Ishikawa (cell line): ENCODE data around the gene CSH1.
A peak's percentile ranks its signal among the peaks of the same experiment; 100 is the strongest.
"Not testable (repeated sequence)": the region's sequence is repeated elsewhere in the genome, so short reads cannot be mapped to it uniquely, and the experiment has no call there.

Experiments used
- CEBPB ChIP-seq: IDR thresholded peaks from 2 replicates; pipeline ENCODE4 v1.6.1; 2012
- CREB1 ChIP-seq: IDR thresholded peaks from 2 replicates; pipeline ENCODE4 v1.6.1; 2012; ENCODE audit warnings: low read depth
- EGR1 ChIP-seq: IDR thresholded peaks from 2 replicates; pipeline ENCODE4 v1.6.1; 2012
- EP300 ChIP-seq: IDR thresholded peaks from 2 replicates; pipeline ENCODE4 v1.6.1; 2012; ENCODE audit warnings: borderline replicate concordance
- FOXM1 ChIP-seq: IDR thresholded peaks from 2 replicates; pipeline ENCODE4 v1.6.1; 2012; ENCODE audit warnings: low read depth, borderline replicate concordance
- MAX ChIP-seq: IDR thresholded peaks from 2 replicates; pipeline ENCODE4 v1.6.1; 2012
- NFIC ChIP-seq: IDR thresholded peaks from 2 replicates; pipeline ENCODE4 v1.6.1; 2012
- RAD21 ChIP-seq: IDR thresholded peaks from 2 replicates; pipeline ENCODE4 v1.6.1; 2012; ENCODE audit warnings: low read depth
- REST ChIP-seq: IDR thresholded peaks from 2 replicates; pipeline ENCODE4 v1.6.1; 2012; ENCODE audit warnings: low read depth, mild to moderate bottlenecking
- TAF1 ChIP-seq: IDR thresholded peaks from 2 replicates; pipeline ENCODE4 v1.6.1; 2012; ENCODE audit warnings: low read depth, mild to moderate bottlenecking
- TCF12 ChIP-seq: IDR thresholded peaks from 2 replicates; pipeline ENCODE4 v1.6.1; 2012; ENCODE audit warnings: low read depth
- TEAD4 ChIP-seq: IDR thresholded peaks from 2 replicates; pipeline ENCODE4 v1.6.1; 2012
- YY1 ChIP-seq: IDR thresholded peaks from 2 replicates; pipeline ENCODE4 v1.6.1; 2012; ENCODE audit warnings: low read depth
- ZBTB7A ChIP-seq: IDR thresholded peaks from 2 replicates; pipeline ENCODE4 v1.6.1; 2012; ENCODE audit warnings: low read depth
- TF ChIP-seq, protein P1 (sequence below): IDR thresholded peaks from 2 replicates; pipeline ENCODE4 v1.6.1; 2012

The CSH1 gene

DNA sequence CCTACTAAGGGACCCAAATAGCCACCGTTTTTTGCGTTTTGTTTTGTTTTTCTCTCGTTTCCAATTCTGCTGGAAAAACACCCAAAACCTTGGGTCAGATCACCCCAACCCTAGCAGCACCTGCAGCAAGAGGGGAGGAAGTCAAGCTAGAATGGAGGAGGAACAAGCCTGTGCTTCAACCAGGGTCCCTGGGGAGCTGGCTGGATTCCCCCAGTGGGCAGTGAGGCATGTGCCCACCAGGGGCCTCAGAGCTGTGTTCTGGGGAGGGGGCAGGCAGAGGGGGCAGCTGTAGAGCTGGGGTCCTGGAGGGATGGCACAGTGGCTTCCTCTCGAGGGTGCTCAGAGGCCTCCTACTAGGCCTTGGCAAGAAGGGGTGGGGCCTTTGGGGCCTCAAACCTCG is 29.2 kb upstream of the CSH1 start:
- no peak for TF ChIP-seq YY1
- no peak for TF ChIP-seq CEBPB
- TF ChIP-seq TEAD4 = no peak
- TF ChIP-seq RAD21 = no peak
- no peak for TF ChIP-seq ZBTB7A
- no peak for TF ChIP-seq NFIC
- no peak for TF ChIP-seq REST
- TF ChIP-seq TCF12 = no peak
- no peak for TF ChIP-seq CREB1
- TF ChIP-seq TAF1 = no peak
- TF ChIP-seq MAX = no peak
- TF ChIP-seq FOXM1 = no peak

DNA sequence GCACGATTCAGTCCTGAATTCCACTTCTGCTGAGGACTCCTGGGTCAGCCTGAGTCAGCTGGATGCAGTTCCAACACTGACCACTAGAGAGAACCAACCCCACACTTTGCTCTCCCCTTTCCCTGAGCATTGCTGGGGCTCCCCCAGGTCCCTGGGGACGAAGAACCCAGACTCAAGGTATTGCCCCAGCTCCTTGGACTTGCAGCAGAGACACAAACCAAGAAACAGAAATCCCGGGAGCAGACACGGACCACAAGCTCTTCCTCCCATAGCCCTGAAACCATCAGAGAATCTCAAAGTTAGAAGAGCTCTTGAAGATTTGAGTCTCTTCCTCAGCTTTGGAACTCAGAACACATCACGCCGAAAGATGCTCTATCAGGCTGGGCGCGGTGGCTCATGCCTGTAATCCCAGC is 22.9 kb upstream of the CSH1 start:
- TF ChIP-seq CREB1 = no peak
- TF ChIP-seq RAD21 = peak; percentile 93
- TF ChIP-seq TAF1 = no peak
- no peak for TF ChIP-seq FOXM1
- TF ChIP-seq NFIC = no peak

DNA sequence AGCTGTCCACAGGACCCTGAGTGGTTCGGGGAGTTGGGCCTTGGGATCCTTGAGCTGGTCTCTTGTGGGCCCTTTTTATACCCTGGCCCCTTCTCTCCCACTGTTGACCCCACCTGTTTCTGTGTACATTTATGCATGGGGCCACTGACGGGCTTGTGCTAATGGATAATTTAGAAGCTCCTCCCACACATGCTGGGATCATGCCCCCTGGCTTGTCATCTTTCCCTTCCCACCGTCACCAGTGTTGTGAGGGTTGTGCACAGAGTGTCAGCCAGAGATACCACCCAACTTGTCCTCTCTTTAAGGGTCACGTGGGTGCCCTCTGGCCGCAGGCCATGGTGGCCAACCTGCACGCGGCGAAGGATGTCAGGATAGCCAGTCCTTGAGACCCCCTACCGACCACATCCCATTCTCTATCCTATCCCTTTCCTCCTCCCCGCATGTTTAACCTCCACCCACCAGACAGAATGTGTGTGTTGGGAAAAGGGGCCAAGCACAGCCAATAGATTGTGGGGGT is 22.5 kb upstream of the CSH1 start, which contains the start of gene GH1:
GH1 (minus strand) TSS at position 51 of the 517 bp plus-strand sequence. CDS start 63 bp downstream, outside the sequence.
- not testable (repeated sequence) for TF ChIP-seq YY1, EP300, FOXM1

DNA sequence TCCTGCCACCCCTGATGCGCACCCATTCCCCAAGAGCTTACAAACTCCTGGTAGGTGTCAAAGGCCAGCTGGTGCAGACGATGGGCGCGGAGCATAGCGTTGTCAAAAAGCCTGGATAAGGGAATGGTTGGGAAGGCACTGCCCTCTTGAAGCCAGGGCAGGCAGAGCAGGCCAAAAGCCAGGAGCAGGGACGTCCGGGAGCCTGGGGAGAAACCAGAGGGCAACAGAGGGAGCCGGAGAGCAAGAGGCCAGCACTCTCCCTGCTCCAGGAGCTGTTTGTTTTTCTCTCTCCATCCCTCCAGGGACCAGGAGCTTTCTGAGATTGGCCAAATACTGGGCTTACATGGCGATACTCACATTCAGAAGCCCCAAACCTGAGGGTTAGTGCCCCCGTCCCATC is 21.9 kb upstream of the CSH1 start:
- TF ChIP-seq RAD21 (no peak), CEBPB (no peak), YY1 (no peak), FOXM1 (no peak), EP300 (no peak), ZBTB7A (no peak), TEAD4 (no peak), EGR1 (no peak), TAF1 (no peak), CREB1 (no peak), MAX (no peak), NFIC (no peak), REST (no peak), TCF12 (no peak)
- TF ChIP-seq, protein P1, sequence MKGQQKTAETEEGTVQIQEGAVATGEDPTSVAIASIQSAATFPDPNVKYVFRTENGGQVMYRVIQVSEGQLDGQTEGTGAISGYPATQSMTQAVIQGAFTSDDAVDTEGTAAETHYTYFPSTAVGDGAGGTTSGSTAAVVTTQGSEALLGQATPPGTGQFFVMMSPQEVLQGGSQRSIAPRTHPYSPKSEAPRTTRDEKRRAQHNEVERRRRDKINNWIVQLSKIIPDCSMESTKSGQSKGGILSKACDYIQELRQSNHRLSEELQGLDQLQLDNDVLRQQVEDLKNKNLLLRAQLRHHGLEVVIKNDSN = no peak

DNA sequence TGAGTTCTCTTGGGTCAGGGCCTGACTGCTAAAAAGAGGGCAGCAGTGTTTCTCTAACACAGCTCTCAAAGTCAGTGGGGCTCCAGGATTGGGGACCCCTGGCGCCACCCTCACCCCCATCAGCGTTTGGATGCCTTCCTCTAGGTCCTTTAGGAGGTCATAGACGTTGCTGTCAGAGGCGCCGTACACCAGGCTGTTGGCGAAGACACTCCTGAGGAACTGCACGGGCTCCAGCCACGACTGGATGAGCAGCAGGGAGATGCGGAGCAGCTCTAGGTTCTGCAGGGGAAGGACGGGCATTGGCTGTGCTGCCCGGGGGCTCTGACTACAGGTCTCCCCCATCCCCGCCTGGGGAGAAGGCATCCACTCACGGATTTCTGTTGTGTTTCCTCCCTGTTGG is 21.3 kb upstream of the CSH1 start:
- no peak for TF ChIP-seq MAX

GRCh38 chr17:63916566-63917185 is 20.3 kb upstream of the CSH1 start:
- TF ChIP-seq CREB1 (no peak), REST (no peak), EP300 (no peak), TEAD4 (no peak), TAF1 (no peak), YY1 (no peak), TCF12 (no peak), CEBPB (no peak), MAX (no peak), ZBTB7A (no peak), NFIC (no peak), EGR1 (no peak), RAD21 (no peak), FOXM1 (no peak)
- TF ChIP-seq, protein P1 = no peak
